Vagina (tissue), 2 donors: ENCODE measurements around the gene SLC12A4.

Source experiments
- CTCF ChIP-seq, 3 experiments: fragments of 450-650 bp in 2 of 3; fragments of 200-600 bp in 1 of 3; sonication (generic) in 1 of 3; IDR thresholded peaks; one replicate each; pipeline ENCODE4 v1.5.1; 2017 to 2019; ENCODE audit warnings: antibody characterized with exemption in 3 of 3, mild to moderate bottlenecking in 2 of 3, moderate library complexity in 2 of 3
- POLR2A ChIP-seq, 2 donors: fragments of 450-650 bp; IDR thresholded peaks; one replicate each; pipeline ENCODE4 v1.6.1; 2017; ENCODE audit warnings: antibody characterized with exemption in 2 of 2, mild to moderate bottlenecking in 2 of 2, moderate library complexity in 2 of 2
- POLR2AphosphoS5 ChIP-seq, 2 donors: sonication (generic); formaldehyde crosslinking; IDR thresholded peaks; one replicate each; pipeline ENCODE4 v1.9.0; 2017; ENCODE audit warnings: antibody characterized with exemption in 2 of 2, mild to moderate bottlenecking in 2 of 2, low read depth in 1 of 2; ENCODE audit not compliant: insufficient read depth in 1 of 2

GRCh38 chr16:67907397-67908180, 60.8 kb downstream of the SLC12A4 start:
- TF ChIP-seq CTCF (IDR thresholded peaks at IDR 0.05) = no peak
- TF ChIP-seq POLR2A (IDR thresholded peaks at IDR 0.05) = no peak
- TF ChIP-seq POLR2AphosphoS5 (IDR thresholded peaks at IDR 0.05; ENCODE audit: insufficient read depth in 1 of 2, low read depth in 1 of 2) = no peak
